ENCODE measurements around the gene MNS1. TPM values are rescaled to one million over a fixed set of nuclear protein-coding genes. Genes with fewer than 3 reads are reported as not detected.

Gene MNS1, protein sequence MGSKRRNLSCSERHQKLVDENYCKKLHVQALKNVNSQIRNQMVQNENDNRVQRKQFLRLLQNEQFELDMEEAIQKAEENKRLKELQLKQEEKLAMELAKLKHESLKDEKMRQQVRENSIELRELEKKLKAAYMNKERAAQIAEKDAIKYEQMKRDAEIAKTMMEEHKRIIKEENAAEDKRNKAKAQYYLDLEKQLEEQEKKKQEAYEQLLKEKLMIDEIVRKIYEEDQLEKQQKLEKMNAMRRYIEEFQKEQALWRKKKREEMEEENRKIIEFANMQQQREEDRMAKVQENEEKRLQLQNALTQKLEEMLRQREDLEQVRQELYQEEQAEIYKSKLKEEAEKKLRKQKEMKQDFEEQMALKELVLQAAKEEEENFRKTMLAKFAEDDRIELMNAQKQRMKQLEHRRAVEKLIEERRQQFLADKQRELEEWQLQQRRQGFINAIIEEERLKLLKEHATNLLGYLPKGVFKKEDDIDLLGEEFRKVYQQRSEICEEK
- total RNA-seq = 2.2 and 2.9 TPM in 2 replicates

DNA sequence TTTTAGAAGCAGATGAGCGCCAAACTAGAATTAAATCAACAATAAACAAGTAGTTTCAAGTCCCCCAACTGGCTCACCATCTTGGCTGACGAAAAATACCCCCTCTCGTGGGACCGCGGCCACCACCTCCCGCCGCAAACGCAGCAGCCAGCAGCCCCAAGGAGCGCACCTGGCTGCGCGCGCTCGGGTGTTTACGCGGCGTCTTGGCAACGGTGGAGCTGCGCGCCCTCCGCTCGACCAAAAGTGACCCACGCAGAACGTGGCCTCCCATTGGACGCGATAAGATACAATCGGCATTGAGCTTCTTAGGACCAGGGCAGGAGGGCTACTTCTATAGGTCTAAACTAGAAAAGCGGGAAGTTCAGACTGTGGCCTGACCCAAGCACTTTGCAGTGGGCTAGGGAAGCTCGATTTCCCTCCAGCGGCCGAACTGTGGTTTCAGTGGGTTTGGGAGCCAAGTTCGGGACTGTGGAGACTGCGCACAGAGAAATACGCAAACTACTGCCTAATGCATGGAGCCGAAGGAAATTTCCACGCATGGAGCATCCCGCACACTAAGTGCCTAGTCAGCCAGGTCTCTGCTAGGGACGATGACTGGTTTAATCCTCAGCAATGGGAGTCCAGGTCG lies at the start of gene MNS1:
Gene MNS1 (minus strand): TSS at position 245 of the 628 bp plus-strand sequence. CDS start 165 bp downstream, at position 80.
- Histone ChIP-seq H4K20me1 (ENCODE audit: insufficient read depth, low read length) (no peaks in the 10 kb centered on the region), H3K4me2 (ENCODE audit: insufficient read depth, low read length) (peak within 1 kb of the TSS; percentile 98), H3K4me3 (ENCODE audit: insufficient read depth, low read length) (peak within 1 kb of the TSS; percentile 89), H2AFZ (ENCODE audit: low read length) (peak within 1 kb of the TSS; percentile 93), H3K36me3 (ENCODE audit: insufficient read depth, low read length) (no peaks in the 10 kb centered on the region), H3K9me3 (ENCODE audit: low read depth, low read length) (no peaks in the 10 kb centered on the region), H3K27me3 (ENCODE audit: insufficient read depth, low read length) (no peaks in the 10 kb centered on the region), H3K4me1 (ENCODE audit: insufficient read depth, low read length) (peaks cover 14% of the 10 kb centered on the region), H3K27ac (ENCODE audit: low read depth, low read length) (peak within 1 kb of the TSS; percentile 79), H3K79me2 (ENCODE audit: insufficient read depth, low read length) (no peaks in the 10 kb centered on the region)
- DNase-seq (ENCODE audit: insufficient read length, low spot score, missing footprints) = peak; percentile 97
- TF ChIP-seq CTCF (IDR thresholded peaks at IDR 0.05; ENCODE audit: extremely low read depth, low read depth, low read length) = no peak

DNA sequence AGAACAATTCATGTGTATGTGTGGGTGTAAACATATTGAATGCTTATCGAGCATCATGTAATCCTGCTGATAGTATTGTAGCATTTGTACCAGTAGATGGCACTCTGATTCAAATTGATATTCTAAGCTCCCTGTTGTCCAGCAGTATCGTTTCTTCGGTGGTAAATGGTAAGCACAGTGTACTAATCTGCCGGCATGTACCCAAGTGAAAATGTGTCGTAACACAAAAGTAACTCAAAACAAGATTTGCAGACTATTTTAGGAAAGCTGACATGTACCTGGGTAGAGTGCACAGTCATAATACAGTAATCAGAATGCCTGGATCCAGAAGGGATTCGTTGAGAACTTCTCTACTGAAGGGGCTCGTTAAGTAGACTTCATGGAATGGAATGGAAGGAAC lies 31.7 kb upstream of the MNS1 start:
- Histone ChIP-seq H3K4me1 (ENCODE audit: insufficient read depth, low read length) (no peaks in the 10 kb centered on the region), H3K79me2 (ENCODE audit: insufficient read depth, low read length) (no peaks in the 10 kb centered on the region), H2AFZ (ENCODE audit: low read length) (peak overlapping the region; percentile 64), H4K20me1 (ENCODE audit: insufficient read depth, low read length) (no peaks in the 10 kb centered on the region), H3K9me3 (ENCODE audit: low read depth, low read length) (no peaks in the 10 kb centered on the region), H3K27ac (ENCODE audit: low read depth, low read length) (no peak overlapping the region), H3K4me3 (ENCODE audit: insufficient read depth, low read length) (peak overlapping the region; percentile 58), H3K36me3 (ENCODE audit: insufficient read depth, low read length) (no peaks in the 10 kb centered on the region), H3K27me3 (ENCODE audit: insufficient read depth, low read length) (peaks cover 17% of the 10 kb centered on the region), H3K4me2 (ENCODE audit: insufficient read depth, low read length) (peak overlapping the region; percentile 81)
- TF ChIP-seq CTCF (IDR thresholded peaks at IDR 0.05; ENCODE audit: extremely low read depth, low read depth, low read length) = peak; percentile 81
- DNase-seq (ENCODE audit: insufficient read length, low spot score, missing footprints) = no peak

DNA sequence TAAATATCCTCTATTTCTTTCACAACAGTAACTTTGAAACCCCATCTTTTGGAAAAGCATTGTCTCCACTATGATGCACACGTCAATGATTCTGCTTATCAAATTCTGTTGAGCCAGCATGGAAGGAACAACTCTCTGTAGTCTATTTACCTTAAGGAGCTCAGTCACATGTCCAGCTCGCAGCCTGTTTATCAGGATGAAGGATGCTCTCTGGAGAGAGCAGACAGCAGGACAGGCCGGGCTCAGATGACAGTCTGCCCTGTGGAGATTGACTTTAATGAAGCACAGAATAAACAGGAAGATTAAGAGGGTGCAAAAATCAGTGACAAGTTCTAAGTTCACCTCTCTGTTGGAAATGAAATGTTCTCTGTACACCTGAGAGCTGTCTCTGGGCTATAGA lies 30.6 kb upstream of the MNS1 start:
- no peak for TF ChIP-seq CTCF (IDR thresholded peaks at IDR 0.05; ENCODE audit: extremely low read depth, low read depth, low read length)
- no peak overlapping the region for H3K27ac ChIP-seq (ENCODE audit: low read depth, low read length)
- H3K9me3 ChIP-seq (ENCODE audit: low read depth, low read length) = no peaks in the 10 kb centered on the region
- no peak overlapping the region for H3K4me2 ChIP-seq (ENCODE audit: insufficient read depth, low read length)
- H3K36me3 ChIP-seq (ENCODE audit: insufficient read depth, low read length) = no peaks in the 10 kb centered on the region
- H3K4me3 ChIP-seq (ENCODE audit: insufficient read depth, low read length) = no peak overlapping the region
- DNase-seq (ENCODE audit: insufficient read length, low spot score, missing footprints) = no peak
- H4K20me1 ChIP-seq (ENCODE audit: insufficient read depth, low read length) = no peaks in the 10 kb centered on the region
- H3K27me3 ChIP-seq (ENCODE audit: insufficient read depth, low read length) = peaks cover 9% of the 10 kb centered on the region
- no peaks in the 10 kb centered on the region for H3K4me1 ChIP-seq (ENCODE audit: insufficient read depth, low read length)
- H2AFZ ChIP-seq (ENCODE audit: low read length) = no peak overlapping the region
- H3K79me2 ChIP-seq (ENCODE audit: insufficient read depth, low read length) = no peaks in the 10 kb centered on the region

DNA sequence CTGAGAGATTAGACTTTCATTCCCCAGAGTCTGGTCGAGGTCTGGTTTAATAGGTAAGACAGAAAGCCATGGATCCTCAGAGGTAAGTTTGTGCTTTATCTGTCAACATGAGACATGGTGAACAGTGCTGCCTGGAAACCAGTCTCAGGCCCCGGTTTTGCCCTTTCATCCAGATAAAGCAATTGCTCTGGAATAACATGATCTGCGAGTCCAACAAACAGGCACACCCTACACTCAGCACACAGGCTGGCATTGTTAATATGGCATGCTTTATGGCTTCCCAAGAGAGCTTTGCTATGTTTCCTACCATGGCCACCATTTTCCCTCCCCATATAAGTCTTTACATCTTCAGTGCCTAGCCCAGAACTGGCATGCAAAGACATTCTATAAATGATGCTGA lies 30.1 kb upstream of the MNS1 start:
- H3K4me3 ChIP-seq (ENCODE audit: insufficient read depth, low read length) = no peak overlapping the region
- H3K27ac ChIP-seq (ENCODE audit: low read depth, low read length) = no peak overlapping the region
- H3K4me1 ChIP-seq (ENCODE audit: insufficient read depth, low read length) = no peaks in the 10 kb centered on the region
- no peaks in the 10 kb centered on the region for H3K9me3 ChIP-seq (ENCODE audit: low read depth, low read length)
- DNase-seq (ENCODE audit: insufficient read length, low spot score, missing footprints) = no peak
- H3K36me3 ChIP-seq (ENCODE audit: insufficient read depth, low read length) = no peaks in the 10 kb centered on the region
- H3K4me2 ChIP-seq (ENCODE audit: insufficient read depth, low read length) = no peak overlapping the region
- H4K20me1 ChIP-seq (ENCODE audit: insufficient read depth, low read length) = no peaks in the 10 kb centered on the region
- peaks cover 7% of the 10 kb centered on the region for H3K27me3 ChIP-seq (ENCODE audit: insufficient read depth, low read length)
- no peak overlapping the region for H2AFZ ChIP-seq (ENCODE audit: low read length)
- H3K79me2 ChIP-seq (ENCODE audit: insufficient read depth, low read length) = no peaks in the 10 kb centered on the region
- no peak for TF ChIP-seq CTCF (IDR thresholded peaks at IDR 0.05; ENCODE audit: extremely low read depth, low read depth, low read length)
